ENCODE data around the gene LMX1A.

GRCh38 chr1:165397944-165398343 lies 41.4 kb upstream of the LMX1A start:
- TF ChIP-seq CTCF (tag by site-specific recombination; IDR thresholded peaks at IDR 0.05) (no peak), INSM2 (tag by site-specific recombination; IDR thresholded peaks at IDR 0.05) (no peak), TCF7L2 (IDR thresholded peaks at IDR 0.05; ENCODE audit: borderline replicate concordance, low read depth, low read length) (no peak), ZNF664 (tag by site-specific recombination; IDR thresholded peaks at IDR 0.05) (no peak), ZBTB10 (tag by site-specific recombination; IDR thresholded peaks at IDR 0.05) (no peak), ZSCAN23 (tag by site-specific recombination; IDR thresholded peaks at IDR 0.05) (no peak)

Measured in HEK293 (cell line).